Measurements from ENCODE around the gene CCAR1. TPM values are rescaled to one million over a fixed set of nuclear protein-coding genes. Genes with fewer than 3 reads are reported as not detected.
"Not testable (repeated sequence)": the region's sequence is repeated elsewhere in the genome, so short reads cannot be mapped to it uniquely, and the experiment has no call there.

The CCAR1 gene
- polyA plus RNA-seq, 3 donors, result 16.7 to 26.3 (median 23.4) TPM

- peaks cover 1 to 12% (median 9%) of the 10 kb centered on the region in 3 donors for H3K27me3 Mint-ChIP-seq (ENCODE audit: low read depth in 3 of 3)
- H3K36me3 Mint-ChIP-seq; H2AFZ ChIP-seq (ENCODE audit: insufficient read depth, low read depth, low read length, poor library complexity, severe bottlenecking); DNase-seq; H3K4me3 Mint-ChIP-seq; H3K27me3 ChIP-seq (ENCODE audit: control insufficient read depth in 2 of 2, insufficient read depth in 2 of 2, low read length in 2 of 2); H3K36me3 ChIP-seq (replicated peaks in 1 of 2; ENCODE audit: control insufficient read depth in 1 of 2, insufficient read depth in 2 of 2, low read length in 2 of 2); H3K4me2 ChIP-seq (replicated peaks; ENCODE audit: extremely low read depth, low read length, poor library complexity, severe bottlenecking); H3K79me2 ChIP-seq (ENCODE audit: insufficient read depth, low read length); H3K27ac ChIP-seq (ENCODE audit: low read depth in 1 of 2, low read length in 2 of 2); H3K9me3 Mint-ChIP-seq; H4K20me1 ChIP-seq (ENCODE audit: insufficient read depth, low read length); H3K4me1 Mint-ChIP-seq; intact Hi-C loops (cut with micrococcal nuclease); H3K4me3 ChIP-seq (replicated peaks in 1 of 3; ENCODE audit: low read depth in 2 of 3, low read length in 3 of 3); H3K9ac ChIP-seq (ENCODE audit: insufficient read depth, low read length, poor library complexity, severe bottlenecking); H3K27ac Mint-ChIP-seq; H3K9me3 ChIP-seq (replicated peaks in 1 of 2; ENCODE audit: control insufficient read depth in 1 of 2, insufficient read depth in 1 of 2, low read length in 2 of 2); H3K4me1 ChIP-seq (ENCODE audit: control insufficient read depth in 1 of 2, insufficient read depth in 2 of 2, low read length in 2 of 2): not testable (repeated sequence)
- 100% methylated on average over 4 of the region's 13 CpGs for WGBS (ENCODE audit: insufficient coverage)
Observed at GRCh38 chr10:68713065-68713464, 8.0 kb upstream of the CCAR1 start.

DNA sequence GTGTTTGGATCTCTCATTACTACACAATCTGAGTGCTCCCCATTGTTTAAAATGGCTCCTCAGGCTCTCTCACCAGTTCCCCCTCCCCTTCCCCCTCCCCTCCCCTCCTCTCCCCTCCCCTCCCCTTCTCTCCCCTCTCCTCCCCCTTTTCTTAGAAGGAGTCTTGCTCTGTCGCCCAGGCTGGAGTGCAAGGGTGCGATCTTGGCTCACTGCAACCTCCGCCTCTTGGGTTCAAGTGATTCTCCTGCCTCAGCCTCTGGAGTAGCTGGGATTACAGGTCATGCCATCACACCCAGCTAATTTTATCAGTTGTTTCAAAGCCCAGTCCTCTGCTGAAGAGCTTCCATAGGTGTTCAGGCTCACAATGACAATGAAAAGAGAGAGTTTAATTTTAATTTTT is 3.6 kb upstream of the CCAR1 start:
- Mint-ChIP-seq H3K9me3 (peaks cover 0 to 11% (median 3%) of the 10 kb centered on the region in 7 donors), H3K36me3 (peaks cover 0 to 2% of the 10 kb centered on the region in 2 donors), H3K4me3 (no peak overlapping the region), H3K4me1 (peaks cover 6% of the 10 kb centered on the region), H3K27me3 (ENCODE audit: low read depth in 3 of 3) (peaks cover 3 to 13% (median 8%) of the 10 kb centered on the region in 3 donors), H3K27ac (no peak overlapping the region)
- H3K4me2 ChIP-seq (replicated peaks; ENCODE audit: extremely low read depth, low read length, poor library complexity, severe bottlenecking), result no peak overlapping the region
- no peak overlapping the region for H3K27ac ChIP-seq (ENCODE audit: low read depth in 1 of 2, low read length in 2 of 2)
- H3K79me2 ChIP-seq (ENCODE audit: insufficient read depth, low read length), result peaks cover 14% of the 10 kb centered on the region
- no peaks in the 10 kb centered on the region for H4K20me1 ChIP-seq (ENCODE audit: insufficient read depth, low read length)
- no peak overlapping the region for H3K9ac ChIP-seq (ENCODE audit: insufficient read depth, low read length, poor library complexity, severe bottlenecking)
- H3K27me3 ChIP-seq (ENCODE audit: control insufficient read depth in 2 of 2, insufficient read depth in 2 of 2, low read length in 2 of 2), result no peaks in the 10 kb centered on the region
- peaks cover 8% of the 10 kb centered on the region in 2 donors for H3K4me1 ChIP-seq (ENCODE audit: control insufficient read depth in 1 of 2, insufficient read depth in 2 of 2, low read length in 2 of 2)
- 100% methylated on average over 2 of the region's 3 CpGs for WGBS (ENCODE audit: insufficient coverage)
- H3K9me3 ChIP-seq (replicated peaks in 1 of 2; ENCODE audit: control insufficient read depth in 1 of 2, insufficient read depth in 1 of 2, low read length in 2 of 2), result no peaks in the 10 kb centered on the region
- TF ChIP-seq, protein P1, sequence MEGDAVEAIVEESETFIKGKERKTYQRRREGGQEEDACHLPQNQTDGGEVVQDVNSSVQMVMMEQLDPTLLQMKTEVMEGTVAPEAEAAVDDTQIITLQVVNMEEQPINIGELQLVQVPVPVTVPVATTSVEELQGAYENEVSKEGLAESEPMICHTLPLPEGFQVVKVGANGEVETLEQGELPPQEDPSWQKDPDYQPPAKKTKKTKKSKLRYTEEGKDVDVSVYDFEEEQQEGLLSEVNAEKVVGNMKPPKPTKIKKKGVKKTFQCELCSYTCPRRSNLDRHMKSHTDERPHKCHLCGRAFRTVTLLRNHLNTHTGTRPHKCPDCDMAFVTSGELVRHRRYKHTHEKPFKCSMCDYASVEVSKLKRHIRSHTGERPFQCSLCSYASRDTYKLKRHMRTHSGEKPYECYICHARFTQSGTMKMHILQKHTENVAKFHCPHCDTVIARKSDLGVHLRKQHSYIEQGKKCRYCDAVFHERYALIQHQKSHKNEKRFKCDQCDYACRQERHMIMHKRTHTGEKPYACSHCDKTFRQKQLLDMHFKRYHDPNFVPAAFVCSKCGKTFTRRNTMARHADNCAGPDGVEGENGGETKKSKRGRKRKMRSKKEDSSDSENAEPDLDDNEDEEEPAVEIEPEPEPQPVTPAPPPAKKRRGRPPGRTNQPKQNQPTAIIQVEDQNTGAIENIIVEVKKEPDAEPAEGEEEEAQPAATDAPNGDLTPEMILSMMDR (IDR thresholded peaks at IDR 0.05), result no peak
- DNase-seq, result no peak
- no peak overlapping the region for H2AFZ ChIP-seq (ENCODE audit: insufficient read depth, low read depth, low read length, poor library complexity, severe bottlenecking)
- no peaks in the 10 kb centered on the region for H3K36me3 ChIP-seq (replicated peaks in 1 of 2; ENCODE audit: control insufficient read depth in 1 of 2, insufficient read depth in 2 of 2, low read length in 2 of 2)
- intact Hi-C loops (cut with micrococcal nuclease), result no loop called here
- no peak overlapping the region for H3K4me3 ChIP-seq (replicated peaks in 1 of 3; ENCODE audit: low read depth in 2 of 3, low read length in 3 of 3)
